Neuronal stem cell (in vitro differentiated cells): ENCODE data around the gene ZNF500.

Experiments used
- DNase-seq: peaks from one replicate; pipeline ENCODE4 v3.0.0-alpha.2; 2013; ENCODE audit warnings: low spot score
- H2AFZ ChIP-seq: one replicate; pipeline ENCODE4 v1.6.1; 2013; ENCODE audit warnings: mild to moderate bottlenecking, low read length, inconsistent platforms
- H2AK5ac ChIP-seq: 2 replicates; pipeline ENCODE4 v1.6.1; 2013; ENCODE audit warnings: low read depth, mild to moderate bottlenecking, inconsistent platforms, low read length, moderate library complexity, mixed read lengths
- H2BK120ac ChIP-seq: 2 replicates; pipeline ENCODE4 v1.6.1; 2013; ENCODE audit warnings: low read depth, mild to moderate bottlenecking, inconsistent platforms, low read length, moderate library complexity, mixed read lengths
- H2BK12ac ChIP-seq: one replicate; pipeline ENCODE4 v1.6.1; 2013; ENCODE audit warnings: low read length, inconsistent platforms
- H2BK15ac ChIP-seq: 2 replicates; pipeline ENCODE4 v1.6.1; 2013; ENCODE audit warnings: mild to moderate bottlenecking, low read length, inconsistent platforms, mixed read lengths
- H2BK5ac ChIP-seq: one replicate; pipeline ENCODE4 v1.6.1; 2013; ENCODE audit warnings: inconsistent platforms, mild to moderate bottlenecking, low read length, moderate library complexity
- H3K14ac ChIP-seq: one replicate; pipeline ENCODE4 v1.6.1; 2013; ENCODE audit warnings: low read length, inconsistent platforms
- H3K18ac ChIP-seq: 2 replicates; pipeline ENCODE4 v1.6.1; 2013; ENCODE audit warnings: low read length, inconsistent platforms
- H3K23ac ChIP-seq: 2 replicates; pipeline ENCODE4 v1.6.1; 2013; ENCODE audit warnings: low read depth, mild to moderate bottlenecking, mixed read lengths, low read length, inconsistent platforms; ENCODE audit not compliant: poor library complexity
- H3K27ac ChIP-seq: replicated peaks from 3 replicates; pipeline ENCODE4 v1.5.1; 2013; ENCODE audit warnings: low read length, inconsistent platforms
- H3K27me3 ChIP-seq, 3 experiments: 2 replicates each; pipeline ENCODE4 v1.6.1; 2013; ENCODE audit warnings: low read length in 3 of 3, mild to moderate bottlenecking in 2 of 3, inconsistent platforms in 1 of 3, low read depth in 1 of 3, mixed read lengths in 1 of 3, moderate library complexity in 1 of 3; ENCODE audit not compliant: control insufficient read depth in 3 of 3, insufficient read depth in 3 of 3
- H3K36me3 ChIP-seq, 2 donors: replicated peaks in 1 of 2; 2 replicates each; pipeline ENCODE4 v1.6.1; 2013; ENCODE audit warnings: low read length in 2 of 2; ENCODE audit not compliant: control insufficient read depth in 2 of 2, insufficient read depth in 2 of 2
- H3K4ac ChIP-seq: 2 replicates; pipeline ENCODE4 v1.6.1; 2013; ENCODE audit warnings: inconsistent platforms, mild to moderate bottlenecking, low read length, moderate library complexity
- H3K4me1 ChIP-seq, 2 donors: 1 replicate in 1 of 2; 2 replicates in 1 of 2; pipeline ENCODE4 v1.6.1; 2013; ENCODE audit warnings: low read length in 2 of 2, low read depth in 1 of 2; ENCODE audit not compliant: control insufficient read depth in 2 of 2, insufficient read depth in 1 of 2
- H3K4me2 ChIP-seq: one replicate; pipeline ENCODE4 v1.6.1; 2013; ENCODE audit warnings: mild to moderate bottlenecking, low read length, inconsistent platforms; ENCODE audit not compliant: insufficient read depth, poor library complexity, severe bottlenecking
- H3K4me3 ChIP-seq, 2 donors: 2 replicates each; pipeline ENCODE4 v1.5.1; 2013; ENCODE audit warnings: low read length in 2 of 2, mild to moderate bottlenecking in 2 of 2, inconsistent platforms in 1 of 2, moderate library complexity in 1 of 2
- H3K79me1 ChIP-seq: one replicate; pipeline ENCODE4 v1.6.1; 2013; ENCODE audit warnings: low read depth, mild to moderate bottlenecking, inconsistent platforms, low read length, moderate library complexity
- H3K9ac ChIP-seq: one replicate; pipeline ENCODE4 v1.6.1; 2013; ENCODE audit warnings: mild to moderate bottlenecking, low read depth, low read length, inconsistent platforms; ENCODE audit not compliant: poor library complexity
- H3K9me3 ChIP-seq, 2 donors: replicated peaks in 1 of 2; 2 replicates each; pipeline versions ENCODE3 to v1.6.1; 2013; ENCODE audit warnings: low read length in 2 of 2, mild to moderate bottlenecking in 2 of 2, inconsistent platforms in 1 of 2, low read depth in 1 of 2, mixed read lengths in 1 of 2, moderate library complexity in 1 of 2; ENCODE audit not compliant: control insufficient read depth in 2 of 2, insufficient read depth in 1 of 2
- H4K8ac ChIP-seq: one replicate; pipeline ENCODE4 v1.6.1; 2013; ENCODE audit warnings: low read depth, mild to moderate bottlenecking, inconsistent platforms, low read length, moderate library complexity
- H4K91ac ChIP-seq: one replicate; pipeline ENCODE4 v1.6.1; 2013; ENCODE audit warnings: low read length, low read depth, mild to moderate bottlenecking, inconsistent platforms; ENCODE audit not compliant: poor library complexity
- WGBS, 2 donors: extraction: QIAGEN DNeasy Blood & Tissue Kit; methylation state at CpG; one replicate each; pipeline ENCODE4 v1.1.7; 2013; ENCODE audit warnings: missing lambda C conversion rate in 2 of 2, mixed read lengths in 1 of 2; ENCODE audit not compliant: insufficient read length in 2 of 2, insufficient replicate concordance in 1 of 2; ENCODE audit errors: extremely low coverage in 2 of 2; 5-methylcytosine and 5-hydroxymethylcytosine counted together

ZNF500 gene

DNA sequence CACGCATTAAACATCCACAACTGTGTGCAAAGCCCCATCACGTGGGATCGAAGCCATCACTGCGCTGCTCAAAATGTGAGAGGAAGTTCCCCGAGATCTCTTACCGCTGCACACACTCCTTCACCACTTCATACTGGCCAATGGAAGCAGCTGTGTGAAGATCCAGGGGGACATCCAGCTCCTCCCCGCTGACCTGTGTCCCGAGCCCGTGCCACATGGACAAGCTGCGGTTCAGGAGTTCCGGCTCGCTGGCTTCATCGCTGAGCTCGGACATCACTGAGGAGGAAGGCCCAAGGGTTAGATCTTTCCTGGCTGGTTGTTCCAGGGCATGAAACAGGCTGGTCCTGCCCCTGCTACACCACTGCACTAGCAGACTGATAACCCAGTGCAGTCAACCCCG is 37.1 kb downstream of the ZNF500 start:
- Histone ChIP-seq H4K91ac (no peak overlapping the region), H3K4me3 (no peak overlapping the region)

DNA sequence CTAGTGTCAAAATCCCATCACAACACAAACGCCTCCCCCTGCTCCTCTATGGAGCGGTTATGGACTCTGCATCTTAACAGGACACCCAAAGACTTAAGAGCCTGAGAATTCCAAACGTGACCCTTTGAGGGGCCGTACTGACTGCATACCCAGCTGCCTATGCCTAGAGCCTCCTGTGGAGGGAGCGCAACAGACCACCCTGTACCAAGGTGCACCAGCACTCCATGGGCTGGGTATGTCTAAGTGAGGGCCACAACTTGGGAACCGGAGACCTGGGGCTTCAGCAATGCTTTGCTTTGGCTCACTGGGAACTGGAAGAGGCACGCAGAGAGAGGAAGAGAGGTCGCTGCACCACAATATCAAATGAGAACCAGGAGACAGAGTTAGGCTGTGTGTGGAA is 38.3 kb downstream of the ZNF500 start:
- no peak overlapping the region for H4K8ac ChIP-seq
- no peak overlapping the region for H3K9ac ChIP-seq
- peaks cover 22 to 69% of the 10 kb centered on the region in 2 donors for H3K36me3 ChIP-seq
- H4K91ac ChIP-seq, result no peak overlapping the region
- H3K79me1 ChIP-seq, result peaks cover 15% of the 10 kb centered on the region
- H2BK12ac ChIP-seq, result no peak overlapping the region
- no peaks in the 10 kb centered on the region for H3K4me1 ChIP-seq
- H2BK5ac ChIP-seq, result no peak overlapping the region
- peak overlapping the region; percentile 97 for H3K23ac ChIP-seq
- no peak overlapping the region for H3K4me2 ChIP-seq
- no peaks in the 10 kb centered on the region for H3K9me3 ChIP-seq
- H3K4ac ChIP-seq, result no peak overlapping the region
- DNase-seq, result no peak
- no peak overlapping the region for H2AFZ ChIP-seq
- no peak overlapping the region for H3K14ac ChIP-seq
- H2BK120ac ChIP-seq, result no peak overlapping the region
- WGBS, 2 donors, result no CpG with 5 or more reads among the region's 8 CpGs
- no peaks in the 10 kb centered on the region for H3K27me3 ChIP-seq
- H3K27ac ChIP-seq, result no peak overlapping the region
- no peak overlapping the region for H2BK15ac ChIP-seq
- no peak overlapping the region for H3K18ac ChIP-seq
- no peak overlapping the region for H3K4me3 ChIP-seq
- H2AK5ac ChIP-seq, result no peak overlapping the region

More for the DNA sequence above, 37.1 kb downstream of the ZNF500 start:
- Histone ChIP-seq H3K23ac (no peak overlapping the region), H2BK15ac (no peak overlapping the region), H3K4me1 (no peaks in the 10 kb centered on the region), H3K27me3 (no peaks in the 10 kb centered on the region), H3K27ac (no peak overlapping the region), H3K9me3 (no peaks in the 10 kb centered on the region), H3K79me1 (peaks cover 13% of the 10 kb centered on the region), H4K8ac (no peak overlapping the region), H3K14ac (no peak overlapping the region), H3K9ac (no peak overlapping the region), H2BK5ac (no peak overlapping the region), H3K36me3 (peaks cover 22 to 58% of the 10 kb centered on the region in 2 donors), H2AK5ac (no peak overlapping the region), H3K4ac (no peak overlapping the region), H3K4me2 (no peak overlapping the region), H2BK12ac (no peak overlapping the region), H2BK120ac (no peak overlapping the region), H3K18ac (no peak overlapping the region), H2AFZ (no peak overlapping the region)
- no peak for DNase-seq
- WGBS, 2 donors, result no CpG with 5 or more reads among the region's 15 CpGs

DNA sequence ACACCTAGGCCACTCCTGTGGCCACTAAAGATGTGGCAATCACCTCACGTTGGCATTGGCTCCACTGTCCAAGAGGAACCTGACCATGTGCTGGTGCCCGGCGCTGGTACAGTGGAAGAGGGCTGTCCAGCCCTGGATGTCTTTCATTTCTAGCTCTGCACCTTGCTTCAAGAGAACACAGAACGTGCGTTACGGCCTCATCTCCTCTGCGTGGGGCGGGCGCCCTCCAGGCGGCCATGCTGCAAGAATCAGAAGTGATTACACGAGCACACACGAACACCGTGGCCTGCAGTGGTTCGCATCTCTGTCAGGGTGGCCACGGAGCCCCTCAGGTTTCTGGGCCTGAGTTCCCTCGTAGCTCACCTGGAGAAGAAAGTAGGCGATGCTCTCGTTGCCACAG is 40.3 kb downstream of the ZNF500 start:
- no peaks in the 10 kb centered on the region for H3K9me3 ChIP-seq
- no peak overlapping the region for H2BK5ac ChIP-seq
- no peak overlapping the region for H3K14ac ChIP-seq
- H3K27ac ChIP-seq, result no peak overlapping the region
- H3K36me3 ChIP-seq, result peaks cover 21 to 78% of the 10 kb centered on the region in 2 donors
- H3K79me1 ChIP-seq, result peaks cover 11% of the 10 kb centered on the region
- no peak overlapping the region for H2BK12ac ChIP-seq
- no peak overlapping the region for H4K91ac ChIP-seq
- no peak overlapping the region for H3K23ac ChIP-seq
- no peak overlapping the region for H3K4me2 ChIP-seq
- no peak overlapping the region for H2AK5ac ChIP-seq
- DNase-seq, result no peak
- H4K8ac ChIP-seq, result no peak overlapping the region
- H2BK120ac ChIP-seq, result no peak overlapping the region
- H3K4ac ChIP-seq, result no peak overlapping the region
- H3K9ac ChIP-seq, result peak overlapping the region; percentile 30
- no peaks in the 10 kb centered on the region for H3K4me1 ChIP-seq
- H3K18ac ChIP-seq, result no peak overlapping the region
- no peaks in the 10 kb centered on the region for H3K27me3 ChIP-seq
- no peak overlapping the region for H2AFZ ChIP-seq
- no CpG with 5 or more reads among the region's 18 CpGs for WGBS, 2 donors
- H3K4me3 ChIP-seq, result no peak overlapping the region
- H2BK15ac ChIP-seq, result no peak overlapping the region

DNA sequence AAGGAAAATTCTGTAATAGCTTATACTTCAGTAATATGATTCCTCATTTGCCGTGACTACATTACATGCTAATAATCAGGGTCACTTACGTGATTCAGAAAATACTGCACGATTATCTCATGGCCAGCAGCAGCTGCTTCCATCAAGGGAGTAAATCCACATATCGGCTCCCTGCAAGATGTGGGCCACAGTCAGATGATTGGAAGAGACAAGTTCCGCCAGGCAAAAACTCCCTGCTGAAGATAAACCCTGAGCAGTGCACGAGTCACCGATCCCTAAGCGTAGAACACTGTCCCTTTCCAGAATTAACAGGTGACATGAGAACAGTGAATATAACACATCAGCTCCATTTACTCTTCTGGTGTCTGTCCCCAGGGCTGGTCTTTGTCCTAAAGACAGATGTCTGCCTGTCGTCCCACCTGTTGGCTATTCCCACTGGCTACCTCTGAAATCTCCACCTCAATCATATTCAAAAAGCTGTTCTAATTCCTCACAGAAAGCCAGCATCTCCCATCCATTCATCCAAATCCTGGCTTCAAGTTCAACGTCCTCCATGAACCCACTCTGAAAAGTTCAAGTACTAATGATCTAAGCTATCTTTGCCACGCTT is 42.2 kb downstream of the ZNF500 start:
- peaks cover 11% of the 10 kb centered on the region for H3K79me1 ChIP-seq
- no peak overlapping the region for H2BK120ac ChIP-seq
- no peak for DNase-seq
- no peak overlapping the region for H3K23ac ChIP-seq
- no peak overlapping the region for H4K8ac ChIP-seq
- H3K4ac ChIP-seq, result no peak overlapping the region
- no peak overlapping the region for H2BK15ac ChIP-seq
- H3K4me3 ChIP-seq, result no peak overlapping the region
- H3K14ac ChIP-seq, result no peak overlapping the region
- H2AK5ac ChIP-seq, result no peak overlapping the region
- no peak overlapping the region for H3K18ac ChIP-seq
- no peak overlapping the region for H3K27ac ChIP-seq
- no peak overlapping the region for H4K91ac ChIP-seq
- H2BK5ac ChIP-seq, result no peak overlapping the region
- H3K36me3 ChIP-seq, result peaks cover 18 to 62% of the 10 kb centered on the region in 2 donors
- WGBS, 2 donors, result no CpG with 5 or more reads among the region's 11 CpGs
- H3K4me1 ChIP-seq, result no peaks in the 10 kb centered on the region
- no peak overlapping the region for H2AFZ ChIP-seq
- no peaks in the 10 kb centered on the region for H3K27me3 ChIP-seq
- H3K4me2 ChIP-seq, result no peak overlapping the region
- no peak overlapping the region for H2BK12ac ChIP-seq
- H3K9me3 ChIP-seq, result no peaks in the 10 kb centered on the region
- H3K9ac ChIP-seq, result no peak overlapping the region
